Activated T-cell treated with anti-CD3 and anti-CD28 coated beads, Interleukin-2, amount 50 U/mL, for 72 hours (primary cell): Measurements from ENCODE around the gene TSHZ2. TPM values are rescaled to one million over a fixed set of nuclear protein-coding genes. Genes with fewer than 3 reads are reported as not detected.
"Not testable (repeated sequence)": the region's sequence is repeated elsewhere in the genome, so short reads cannot be mapped to it uniquely, and the experiment has no call there.

Experiments used
- ATAC-seq, 2 donors: fragments of 150-1000 bp; cut with Tn5 transposase; replicated peaks in 1 of 2; 2 replicates each; pipeline ENCODE4 v1.10.0; 2021; ENCODE audit warnings: moderate library complexity in 2 of 2, mild to moderate bottlenecking in 1 of 2
- DNase-seq, 2 donors: peaks; one replicate each; pipeline ENCODE4 v3.0.0; 2021 to 2022; ENCODE audit warnings: mixed read lengths in 1 of 2
- H3K27ac Mint-ChIP-seq: one replicate; pipeline ENCODE4 v1.8.0; 2022; ENCODE audit warnings: mild to moderate bottlenecking, moderate library complexity, mixed read lengths
- H3K27me3 Mint-ChIP-seq: one replicate; pipeline ENCODE4 v1.8.0; 2022; ENCODE audit warnings: low read depth, mixed read lengths
- H3K36me3 Mint-ChIP-seq, 2 donors: one replicate each; pipeline ENCODE4 v1.8.0; 2022; ENCODE audit warnings: mixed read lengths in 2 of 2, mild to moderate bottlenecking in 1 of 2; ENCODE audit not compliant: insufficient read depth in 2 of 2
- H3K4me1 Mint-ChIP-seq: one replicate; pipeline ENCODE4 v1.8.0; 2022; ENCODE audit warnings: low read depth, mixed read lengths
- H3K4me3 Mint-ChIP-seq, 2 donors: one replicate each; pipeline ENCODE4 v1.8.0; 2022; ENCODE audit warnings: mild to moderate bottlenecking in 2 of 2, mixed read lengths in 2 of 2, moderate library complexity in 2 of 2
- H3K9me3 Mint-ChIP-seq, 2 donors: one replicate each; pipeline ENCODE4 v1.8.0; 2022; ENCODE audit warnings: mixed read lengths in 2 of 2
- total RNA-seq, 2 donors: library from RNA; stranded (reverse); gene quantifications; one replicate each; pipeline ENCODE4 v1.2.3, GENCODE V29; 2022

TSHZ2 gene
- total RNA-seq, 2 donors from 2014 or later, result 29.3 to 56.7 TPM

- H3K36me3 Mint-ChIP-seq, result peaks cover 0 to 1% of the 10 kb centered on the region in 2 donors
- H3K4me3 Mint-ChIP-seq, result no peak overlapping the region
- H3K9me3 Mint-ChIP-seq, result peaks cover 0 to 1% of the 10 kb centered on the region in 2 donors
- DNase-seq, result no peak
- no peaks in the 10 kb centered on the region for H3K4me1 Mint-ChIP-seq
- peaks cover 7% of the 10 kb centered on the region for H3K27me3 Mint-ChIP-seq
- H3K27ac Mint-ChIP-seq, result no peak overlapping the region
- ATAC-seq, result no peak
Observed at GRCh38 chr20:53345536-53346334, 373.6 kb downstream of the TSHZ2 start.

- Mint-ChIP-seq H3K27ac (no peak overlapping the region), H3K4me3 (no peak overlapping the region), H3K36me3 (peaks cover 0 to 1% of the 10 kb centered on the region in 2 donors), H3K27me3 (peaks cover 7% of the 10 kb centered on the region), H3K9me3 (peaks cover 0 to 1% of the 10 kb centered on the region in 2 donors), H3K4me1 (no peaks in the 10 kb centered on the region)
- ATAC-seq (no peak), DNase-seq (no peak)
Observed at GRCh38 chr20:53346335-53346648, 374.1 kb downstream of the TSHZ2 start.

GRCh38 chr20:53349730-53350129, 377.6 kb downstream of the TSHZ2 start:
- Mint-ChIP-seq H3K36me3 (peaks cover 6 to 12% of the 10 kb centered on the region in 2 donors), H3K4me3 (no peak overlapping the region), H3K27ac (no peak overlapping the region), H3K27me3 (peaks cover 7% of the 10 kb centered on the region), H3K4me1 (peaks cover 8% of the 10 kb centered on the region), H3K9me3 (peaks cover 1 to 6% of the 10 kb centered on the region in 2 donors)
- DNase-seq (no peak), ATAC-seq (no peak)

GRCh38 chr20:53352727-53353440, 380.7 kb downstream of the TSHZ2 start:
- Mint-ChIP-seq H3K4me1 (peaks cover 8% of the 10 kb centered on the region), H3K9me3 (peaks cover 10% of the 10 kb centered on the region in 2 donors), H3K27me3 (no peaks in the 10 kb centered on the region), H3K27ac (no peak overlapping the region), H3K4me3 (no peak overlapping the region), H3K36me3 (peaks cover 14 to 16% of the 10 kb centered on the region in 2 donors)
- DNase-seq (no peak), ATAC-seq (no peak)

- peaks cover 14% of the 10 kb centered on the region in 2 donors for H3K36me3 Mint-ChIP-seq
- H3K9me3 Mint-ChIP-seq, result peaks cover 9 to 10% of the 10 kb centered on the region in 2 donors
Observed at GRCh38 chr20:53354314-53354713, 382.2 kb downstream of the TSHZ2 start.

GRCh38 chr20:53355790-53356189, 383.6 kb downstream of the TSHZ2 start:
- H3K4me3 Mint-ChIP-seq, result no peak overlapping the region
- peaks cover 9 to 10% of the 10 kb centered on the region in 2 donors for H3K9me3 Mint-ChIP-seq
- peaks cover 14% of the 10 kb centered on the region in 2 donors for H3K36me3 Mint-ChIP-seq
- no peak overlapping the region for H3K27ac Mint-ChIP-seq
- ATAC-seq (no peak), DNase-seq (no peak)
- peaks cover 8% of the 10 kb centered on the region for H3K4me1 Mint-ChIP-seq
- H3K27me3 Mint-ChIP-seq, result no peaks in the 10 kb centered on the region

More at GRCh38 chr20:53354314-53354713, 382.2 kb downstream of the TSHZ2 start:
- DNase-seq, result no peak
- Mint-ChIP-seq H3K27ac (no peak overlapping the region), H3K4me1 (peaks cover 8% of the 10 kb centered on the region), H3K4me3 (peak overlapping the region in 1 of 2 donors; percentile 18), H3K27me3 (no peaks in the 10 kb centered on the region)
- ATAC-seq, result no peak

GRCh38 chr20:53359425-53359824, 387.3 kb downstream of the TSHZ2 start:
- Mint-ChIP-seq H3K27me3 (no peaks in the 10 kb centered on the region), H3K4me1 (peaks cover under 1% of the 10 kb centered on the region), H3K36me3 (peaks cover 4 to 9% of the 10 kb centered on the region in 2 donors), H3K27ac (no peak overlapping the region), H3K4me3 (no peak overlapping the region), H3K9me3 (peaks cover 5 to 8% of the 10 kb centered on the region in 2 donors)
- DNase-seq, result no peak
- no peak for ATAC-seq

- Mint-ChIP-seq H3K27me3 (no peaks in the 10 kb centered on the region), H3K4me1 (no peaks in the 10 kb centered on the region), H3K27ac (no peak overlapping the region), H3K9me3 (peaks cover under 1% of the 10 kb centered on the region in 2 donors), H3K4me3 (no peak overlapping the region), H3K36me3 (peaks cover under 1 to 3% of the 10 kb centered on the region in 2 donors)
- no peak for DNase-seq
- no peak for ATAC-seq
Observed at GRCh38 chr20:53360852-53361251, 388.7 kb downstream of the TSHZ2 start.

GRCh38 chr20:53362736-53363135, 390.6 kb downstream of the TSHZ2 start:
- no peaks in the 10 kb centered on the region for H3K36me3 Mint-ChIP-seq
- no peak overlapping the region for H3K4me3 Mint-ChIP-seq
- DNase-seq (no peak), ATAC-seq (no peak)
- H3K4me1 Mint-ChIP-seq, result no peaks in the 10 kb centered on the region
- H3K9me3 Mint-ChIP-seq, result no peaks in the 10 kb centered on the region
- no peak overlapping the region for H3K27ac Mint-ChIP-seq
- no peaks in the 10 kb centered on the region for H3K27me3 Mint-ChIP-seq

GRCh38 chr20:53364646-53365045, 392.5 kb downstream of the TSHZ2 start:
- ATAC-seq (no peak), DNase-seq (no peak)
- Mint-ChIP-seq H3K27ac (no peak overlapping the region), H3K9me3 (peaks cover 0 to 2% of the 10 kb centered on the region in 2 donors), H3K36me3 (peaks cover 0 to 2% of the 10 kb centered on the region in 2 donors), H3K4me3 (no peak overlapping the region), H3K27me3 (no peaks in the 10 kb centered on the region), H3K4me1 (no peaks in the 10 kb centered on the region)

- no peaks in the 10 kb centered on the region for H3K4me1 Mint-ChIP-seq
- H3K27ac Mint-ChIP-seq, result no peak overlapping the region
- no peak overlapping the region for H3K4me3 Mint-ChIP-seq
- H3K27me3 Mint-ChIP-seq, result no peaks in the 10 kb centered on the region
- DNase-seq (no peak), ATAC-seq (no peak)
- H3K9me3 Mint-ChIP-seq, result peaks cover 0 to 2% of the 10 kb centered on the region in 2 donors
- H3K36me3 Mint-ChIP-seq, result peaks cover 0 to 2% of the 10 kb centered on the region in 2 donors
Observed at GRCh38 chr20:53365076-53365475, 392.9 kb downstream of the TSHZ2 start.

GRCh38 chr20:53365539-53366075, 393.4 kb downstream of the TSHZ2 start:
- ATAC-seq, result no peak
- Mint-ChIP-seq H3K4me1 (no peaks in the 10 kb centered on the region), H3K9me3 (peaks cover 0 to 2% of the 10 kb centered on the region in 2 donors), H3K27ac (no peak overlapping the region), H3K27me3 (no peaks in the 10 kb centered on the region), H3K36me3 (peaks cover 0 to 2% of the 10 kb centered on the region in 2 donors), H3K4me3 (no peak overlapping the region)
- DNase-seq, result no peak

GRCh38 chr20:53366928-53367327, 394.8 kb downstream of the TSHZ2 start:
- not testable (repeated sequence) for H3K27me3 Mint-ChIP-seq, H3K4me1 Mint-ChIP-seq, H3K4me3 Mint-ChIP-seq, ATAC-seq, H3K36me3 Mint-ChIP-seq, H3K27ac Mint-ChIP-seq, DNase-seq, H3K9me3 Mint-ChIP-seq
